ENCODE measurements around the gene TRMO.

TRMO gene

GRCh38 chr9:97940233-97940632 is 17.9 kb upstream of the TRMO start:
- no peak for DNase-seq (ENCODE audit: insufficient read length, low spot score)
- FAIRE-seq: no peak

DNA sequence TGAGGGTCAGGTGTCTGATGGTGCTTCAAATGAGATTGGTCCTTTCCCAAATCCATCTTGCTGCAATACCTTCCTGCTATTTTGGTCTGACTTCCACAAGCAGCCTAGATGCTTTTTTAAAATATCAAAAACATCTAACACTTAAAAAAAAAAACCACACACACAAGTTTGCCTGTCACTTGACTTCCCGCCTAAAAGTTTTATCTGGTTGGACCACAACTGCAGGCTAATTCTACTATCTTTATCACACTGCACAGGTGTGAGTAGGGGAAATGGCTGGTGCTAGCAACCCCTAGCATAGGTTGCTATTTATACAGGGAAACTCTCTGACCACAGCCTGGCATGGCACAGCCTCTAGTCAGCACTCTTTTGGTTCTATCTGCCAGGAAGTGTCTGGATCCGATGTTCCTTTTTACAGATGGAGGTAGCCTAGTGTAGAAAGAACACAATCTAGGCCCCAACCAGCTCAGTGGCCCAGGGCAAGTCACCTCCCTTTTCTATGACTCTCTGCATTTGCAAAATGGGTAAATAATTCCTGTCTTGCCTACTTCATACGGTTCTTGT is 15.9 kb upstream of the TRMO start, which contains the start of gene HEMGN:
HEMGN (minus strand) TSS at position 92 of the 564 bp plus-strand sequence; CDS start at position 56, 36 bp downstream.
- FAIRE-seq (no peak), DNase-seq (ENCODE audit: insufficient read length, low spot score) (no peak)

DNA sequence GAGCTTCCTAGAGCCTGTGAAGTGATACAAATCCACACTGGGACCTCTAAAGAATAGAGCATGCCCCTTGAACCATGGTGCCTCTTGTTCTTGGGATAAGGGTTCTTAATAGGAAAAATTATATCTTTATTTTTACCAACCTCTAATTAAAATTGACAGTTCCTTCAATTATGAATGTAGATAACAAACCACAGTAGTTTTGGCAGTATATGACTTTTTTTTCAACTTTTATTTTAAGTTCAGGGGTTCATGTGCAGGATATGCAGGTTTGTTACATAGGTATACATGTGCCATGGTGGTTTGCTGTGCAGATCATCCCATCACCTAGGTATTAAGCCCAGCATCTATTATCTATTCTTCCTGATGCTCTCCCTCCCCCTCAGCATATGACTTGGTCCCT is 14.7 kb upstream of the TRMO start:
- FAIRE-seq: no peak
- no peak for DNase-seq (ENCODE audit: insufficient read length, low spot score)

GRCh38 chr9:97935276-97935675 is 13.0 kb upstream of the TRMO start:
- no peak for DNase-seq (ENCODE audit: insufficient read length, low spot score)
- no peak for FAIRE-seq

- FAIRE-seq: no peak
These were observed 12.2 kb upstream of the TRMO start for GRCh38 chr9:97934321-97935115.

GRCh38 chr9:97933297-97933998 is 11.1 kb upstream of the TRMO start:
- DNase-seq (ENCODE audit: insufficient read length, low spot score): no peak
- no peak for FAIRE-seq

More at GRCh38 chr9:97934321-97935115, 12.2 kb upstream of the TRMO start:
- DNase-seq (ENCODE audit: insufficient read length, low spot score): no peak

- no peak for FAIRE-seq
- no peak for DNase-seq (ENCODE audit: insufficient read length, low spot score)
These were observed 8.7 kb upstream of the TRMO start for GRCh38 chr9:97930972-97931371.

- DNase-seq (ENCODE audit: insufficient read length, low spot score) (no peak), FAIRE-seq (no peak)
These were observed 6.8 kb upstream of the TRMO start for GRCh38 chr9:97928986-97929604.

- no peak for FAIRE-seq
- DNase-seq (ENCODE audit: insufficient read length, low spot score): no peak
These were observed 3.4 kb upstream of the TRMO start for GRCh38 chr9:97925497-97926334.

DNA sequence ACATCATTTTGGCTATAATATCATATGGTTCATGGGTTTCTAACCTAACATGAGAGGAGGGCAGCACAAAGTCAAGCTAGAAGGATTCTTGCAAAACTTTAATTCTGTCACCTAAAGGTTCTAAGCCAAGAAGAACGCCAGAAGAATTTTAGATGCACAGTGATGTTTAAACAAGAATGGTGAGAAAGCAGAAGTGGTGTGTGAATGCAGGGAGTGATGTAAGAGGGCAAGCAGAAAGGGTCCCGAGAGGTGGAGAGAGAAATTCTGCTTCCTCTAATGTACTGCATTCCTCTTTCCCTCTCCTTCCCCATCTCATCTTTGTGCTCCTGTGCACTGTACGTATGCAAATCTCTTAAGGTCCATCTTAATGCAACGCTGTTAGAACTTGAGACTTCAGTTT is 2.1 kb upstream of the TRMO start:
- FAIRE-seq (no peak), DNase-seq (ENCODE audit: insufficient read length, low spot score) (no peak)

DNA sequence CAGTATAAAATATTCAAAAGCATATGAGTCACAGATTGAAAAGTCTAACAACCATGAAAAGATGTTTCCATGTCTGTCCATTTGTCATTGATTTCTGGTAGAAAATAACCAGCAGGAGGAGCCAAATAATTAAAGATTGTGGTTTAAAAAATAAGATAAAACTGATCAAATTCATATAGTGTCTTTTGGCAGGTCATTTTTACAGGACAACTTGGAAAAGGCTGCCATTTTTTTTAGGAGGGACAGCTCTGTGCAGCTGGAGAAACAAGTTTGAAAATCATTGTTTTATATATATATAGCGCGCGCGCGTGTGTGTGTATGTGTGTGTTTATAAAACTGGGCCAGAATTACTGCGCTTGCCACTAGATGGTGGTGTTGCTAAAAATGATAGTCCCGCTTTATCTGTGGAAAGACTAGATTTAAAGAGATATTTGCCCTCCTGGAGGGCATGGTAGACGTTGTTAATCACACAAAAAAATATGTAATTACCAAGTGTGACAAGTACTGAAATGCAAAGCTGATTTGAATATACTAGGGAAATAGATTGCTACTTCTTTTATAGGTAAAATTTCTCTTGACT is 1.3 kb upstream of the TRMO start:
- FAIRE-seq: no peak
- peak; percentile 33 for DNase-seq (ENCODE audit: insufficient read length, low spot score)

- no peak for DNase-seq (ENCODE audit: insufficient read length, low spot score)
- no peak for FAIRE-seq
These were observed 3.0 kb downstream of the TRMO start for GRCh38 chr9:97919217-97919813.

- FAIRE-seq: no peak
- DNase-seq (ENCODE audit: insufficient read length, low spot score): no peak
These were observed 3.7 kb downstream of the TRMO start for GRCh38 chr9:97918611-97919010.

DNA sequence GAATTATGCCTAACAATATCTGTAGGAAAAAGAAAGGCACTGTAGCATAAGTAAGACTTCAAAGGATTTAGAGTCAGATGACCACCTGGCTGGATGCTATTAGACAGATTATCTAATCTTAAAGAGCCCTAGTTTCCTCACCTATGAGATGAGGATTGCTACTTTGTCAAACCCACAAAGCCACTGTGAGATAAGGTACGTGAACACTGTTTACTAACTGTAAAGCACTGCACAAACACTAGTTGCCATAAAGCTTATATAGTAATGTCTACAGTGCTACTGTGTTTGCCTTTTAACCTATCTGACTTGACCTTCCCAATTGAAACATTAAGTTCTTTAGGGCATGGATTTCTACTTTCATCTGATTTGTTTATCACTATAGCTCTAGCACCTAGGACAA is 10.3 kb downstream of the TRMO start:
- no peak for FAIRE-seq
- no peak for DNase-seq (ENCODE audit: insufficient read length, low spot score)

DNA sequence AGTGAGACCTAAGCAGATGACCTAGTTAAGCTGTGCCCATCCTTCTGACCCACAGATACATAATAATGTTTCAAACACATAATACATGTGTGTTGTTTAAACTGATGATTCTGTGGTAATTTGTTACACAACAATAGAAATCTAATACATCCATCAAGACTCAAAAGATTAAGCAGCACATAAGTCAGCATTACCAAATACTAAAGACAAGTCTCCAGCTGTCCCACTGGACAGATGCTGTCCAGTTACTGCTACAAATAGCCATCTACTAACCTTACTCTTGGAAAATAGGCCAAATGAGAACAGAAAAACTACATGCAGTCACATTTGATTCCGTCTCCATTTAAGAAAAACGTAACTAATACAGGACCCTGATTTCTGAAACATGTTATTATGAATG is 10.8 kb downstream of the TRMO start:
- FAIRE-seq (no peak), DNase-seq (ENCODE audit: insufficient read length, low spot score) (no peak)

DNA sequence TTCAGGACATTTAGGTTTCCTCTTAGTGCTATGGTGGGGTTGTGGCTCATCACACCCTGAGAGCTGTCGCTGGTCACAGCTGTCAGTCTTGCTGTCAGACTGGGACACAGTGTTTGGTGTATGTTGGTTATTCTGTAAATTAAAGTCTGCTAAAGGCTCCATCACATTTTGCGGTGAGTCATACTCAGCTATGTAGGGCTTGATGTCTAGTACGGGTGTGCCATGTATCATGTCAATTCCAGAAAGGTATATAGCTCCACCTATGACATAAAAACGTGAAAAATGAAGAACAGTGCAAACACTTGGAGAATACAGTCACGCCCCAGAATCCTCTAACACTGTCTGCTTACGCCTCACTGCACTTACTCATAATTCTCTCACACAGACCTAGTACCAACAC is 11.9 kb downstream of the TRMO start:
- DNase-seq (ENCODE audit: insufficient read length, low spot score) (no peak), FAIRE-seq (no peak)

DNA sequence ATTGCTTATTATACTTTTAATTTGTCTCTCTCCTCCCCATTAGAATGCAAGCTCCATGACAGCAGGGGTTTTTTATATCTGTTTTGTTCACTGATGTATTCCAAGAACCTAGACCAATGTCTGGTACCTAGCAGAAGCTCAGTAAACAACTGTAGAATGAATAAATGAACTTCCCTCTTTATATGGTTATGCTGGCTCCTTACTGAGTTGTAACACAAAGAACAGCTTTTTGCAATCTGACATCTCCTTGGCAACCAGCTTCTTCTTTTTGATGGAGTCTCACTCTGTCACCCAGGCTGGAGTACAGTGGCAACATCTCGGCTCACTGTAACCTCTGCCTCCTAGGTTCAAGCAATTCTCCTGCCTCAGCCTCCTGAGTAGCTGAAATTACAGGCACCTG is 13.6 kb downstream of the TRMO start:
- no peak for DNase-seq (ENCODE audit: insufficient read length, low spot score)
- no peak for FAIRE-seq

DNA sequence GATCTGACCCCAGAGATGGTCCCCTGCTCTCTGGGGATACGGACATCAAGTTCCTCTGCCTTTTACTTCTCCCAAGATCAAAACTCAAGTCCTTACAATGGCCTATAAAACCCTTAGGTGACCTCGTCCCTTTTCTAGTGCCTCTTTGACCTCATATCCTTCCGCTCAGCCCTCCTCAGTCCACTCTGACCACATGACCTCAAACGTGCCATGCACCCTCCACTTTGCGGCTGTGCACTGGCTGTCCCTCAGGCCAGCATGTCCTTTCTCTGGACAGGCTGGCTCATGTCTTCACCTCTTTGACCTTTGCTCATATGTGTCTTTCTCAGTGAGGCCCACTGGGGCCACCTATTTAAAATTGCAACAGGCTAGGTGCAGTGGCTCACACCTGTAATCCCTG is 14.7 kb downstream of the TRMO start:
- FAIRE-seq (no peak), DNase-seq (ENCODE audit: insufficient read length, low spot score) (no peak)

- no peak for FAIRE-seq
These were observed 15.3 kb downstream of the TRMO start for GRCh38 chr9:97907046-97907445.

More at GRCh38 chr9:97907046-97907445, 15.3 kb downstream of the TRMO start:
- no peak for DNase-seq (ENCODE audit: insufficient read length, low spot score)
